Measurements from ENCODE around the gene CNDP1.

The CNDP1 gene

GRCh38 chr18:74579496-74580065 is 45.3 kb downstream of the CNDP1 start:
- TF ChIP-seq FOXM1 (IDR thresholded peaks at IDR 0.05; ENCODE audit: borderline replicate concordance, low read depth) (no peak), REST (IDR thresholded peaks at IDR 0.05; ENCODE audit: low read depth) (no peak), YY1 (IDR thresholded peaks at IDR 0.05; ENCODE audit: low read depth) (no peak), EP300 (IDR thresholded peaks at IDR 0.05; ENCODE audit: borderline replicate concordance) (no peak)

GRCh38 chr18:74582642-74583041 is 48.3 kb downstream of the CNDP1 start:
- TF ChIP-seq EGR1 (IDR thresholded peaks at IDR 0.05) (no peak), CEBPB (IDR thresholded peaks at IDR 0.05) (no peak), TCF12 (IDR thresholded peaks at IDR 0.05; ENCODE audit: low read depth) (no peak), CREB1 (IDR thresholded peaks at IDR 0.05; ENCODE audit: low read depth) (no peak), TEAD4 (IDR thresholded peaks at IDR 0.05) (no peak)

GRCh38 chr18:74587441-74587840 is 53.1 kb downstream of the CNDP1 start:
- TF ChIP-seq RAD21 (IDR thresholded peaks at IDR 0.05; ENCODE audit: low read depth) = no peak

- no peak for TF ChIP-seq CREB1 (IDR thresholded peaks at IDR 0.05; ENCODE audit: low read depth)
- TF ChIP-seq REST (IDR thresholded peaks at IDR 0.05; ENCODE audit: low read depth) = no peak
- no peak for TF ChIP-seq MAX (IDR thresholded peaks at IDR 0.05)
These were observed 54.7 kb downstream of the CNDP1 start for GRCh38 chr18:74589021-74589420.

GRCh38 chr18:74589811-74590210 is 55.5 kb downstream of the CNDP1 start:
- TF ChIP-seq NFIC (IDR thresholded peaks at IDR 0.05) (no peak), CREB1 (IDR thresholded peaks at IDR 0.05; ENCODE audit: low read depth) (no peak), REST (IDR thresholded peaks at IDR 0.05; ENCODE audit: low read depth) (no peak), USF1 (IDR thresholded peaks at IDR 0.05) (no peak), EP300 (IDR thresholded peaks at IDR 0.05; ENCODE audit: borderline replicate concordance) (no peak), YY1 (IDR thresholded peaks at IDR 0.05; ENCODE audit: low read depth) (no peak), RAD21 (IDR thresholded peaks at IDR 0.05; ENCODE audit: low read depth) (no peak), ZBTB7A (IDR thresholded peaks at IDR 0.05; ENCODE audit: low read depth) (no peak), MAX (IDR thresholded peaks at IDR 0.05) (no peak), FOXM1 (IDR thresholded peaks at IDR 0.05; ENCODE audit: borderline replicate concordance, low read depth) (no peak), TEAD4 (IDR thresholded peaks at IDR 0.05) (no peak), EGR1 (IDR thresholded peaks at IDR 0.05) (no peak), TAF1 (IDR thresholded peaks at IDR 0.05; ENCODE audit: low read depth) (no peak), CEBPB (IDR thresholded peaks at IDR 0.05) (no peak), TCF12 (IDR thresholded peaks at IDR 0.05; ENCODE audit: low read depth) (no peak)

- TF ChIP-seq FOXM1 (IDR thresholded peaks at IDR 0.05; ENCODE audit: borderline replicate concordance, low read depth) (no peak), EP300 (IDR thresholded peaks at IDR 0.05; ENCODE audit: borderline replicate concordance) (no peak), TAF1 (IDR thresholded peaks at IDR 0.05; ENCODE audit: low read depth) (no peak), RAD21 (IDR thresholded peaks at IDR 0.05; ENCODE audit: low read depth) (no peak), YY1 (IDR thresholded peaks at IDR 0.05; ENCODE audit: low read depth) (no peak), CREB1 (IDR thresholded peaks at IDR 0.05; ENCODE audit: low read depth) (no peak), REST (IDR thresholded peaks at IDR 0.05; ENCODE audit: low read depth) (no peak), TEAD4 (IDR thresholded peaks at IDR 0.05) (no peak), MAX (IDR thresholded peaks at IDR 0.05) (no peak), TCF12 (IDR thresholded peaks at IDR 0.05; ENCODE audit: low read depth) (no peak), CEBPB (IDR thresholded peaks at IDR 0.05) (no peak), NFIC (IDR thresholded peaks at IDR 0.05) (no peak), USF1 (IDR thresholded peaks at IDR 0.05) (no peak), EGR1 (IDR thresholded peaks at IDR 0.05) (no peak), ZBTB7A (IDR thresholded peaks at IDR 0.05; ENCODE audit: low read depth) (no peak)
These were observed 56.4 kb downstream of the CNDP1 start for GRCh38 chr18:74590671-74591070.

Measured in Ishikawa (cell line).